Inflammatory macrophage treated with lipopolysaccharide for 1 hour (primary cell): ENCODE results near the gene RALGAPA2.

Source experiments
- DNase-seq, 2 donors: peaks; one replicate each; pipeline ENCODE4 v3.0.0-alpha.2; 2020 to 2022

Gene RALGAPA2

GRCh38 chr20:20425823-20426654 lies 286.4 kb downstream of the RALGAPA2 start:
- peak in 1 of 2 donors; percentile 31 for DNase-seq

GRCh38 chr20:20423117-20423516 lies 289.3 kb downstream of the RALGAPA2 start:
- no peak for DNase-seq

GRCh38 chr20:20417876-20418676 lies 294.4 kb downstream of the RALGAPA2 start:
- DNase-seq: no peak

- peak in 1 of 2 donors; percentile 32 for DNase-seq
These were observed 297.1 kb downstream of the RALGAPA2 start for GRCh38 chr20:20415321-20415720.

GRCh38 chr20:20414640-20415220 lies 297.7 kb downstream of the RALGAPA2 start:
- no peak for DNase-seq

GRCh38 chr20:20413810-20414281 lies 298.6 kb downstream of the RALGAPA2 start:
- DNase-seq: no peak

- peak; percentile 51 to 67 for DNase-seq
These were observed 299.7 kb downstream of the RALGAPA2 start for GRCh38 chr20:20412750-20413149.

GRCh38 chr20:20411836-20412235 lies 300.6 kb downstream of the RALGAPA2 start:
- no peak for DNase-seq

GRCh38 chr20:20411402-20411801 lies 301.0 kb downstream of the RALGAPA2 start:
- no peak for DNase-seq

- no peak for DNase-seq
These were observed 301.8 kb downstream of the RALGAPA2 start for GRCh38 chr20:20410678-20411077.

GRCh38 chr20:20409331-20409730 lies 303.1 kb downstream of the RALGAPA2 start:
- no peak for DNase-seq

GRCh38 chr20:20407891-20408805 lies 304.3 kb downstream of the RALGAPA2 start:
- peak; percentile 21 to 53 for DNase-seq

- no peak for DNase-seq
These were observed 306.1 kb downstream of the RALGAPA2 start for GRCh38 chr20:20406306-20406705.

- DNase-seq: no peak
These were observed 306.8 kb downstream of the RALGAPA2 start for GRCh38 chr20:20405623-20406022.

- no peak for DNase-seq
These were observed 307.8 kb downstream of the RALGAPA2 start for GRCh38 chr20:20404633-20405032.

GRCh38 chr20:20401991-20402390 lies 310.5 kb downstream of the RALGAPA2 start:
- DNase-seq: no peak

GRCh38 chr20:20399531-20400500 lies 312.6 kb downstream of the RALGAPA2 start:
- peak in 1 of 2 donors; percentile 13 for DNase-seq

GRCh38 chr20:20398123-20398522 lies 314.3 kb downstream of the RALGAPA2 start:
- DNase-seq: no peak

GRCh38 chr20:20396794-20397193 lies 315.6 kb downstream of the RALGAPA2 start:
- DNase-seq: no peak

- DNase-seq: no peak
These were observed 316.4 kb downstream of the RALGAPA2 start for GRCh38 chr20:20395903-20396568.
